HG02623 (cell line): ENCODE data around the gene STC2.

ENCODE experiments used
- ATAC-seq: cut with Tn5 transposase; IDR thresholded peaks from one replicate; pipeline ENCODE4 v1.9.1; 2021; ENCODE audit warnings: moderate library complexity; ENCODE audit not compliant: unreplicated experiment

Gene STC2

GRCh38 chr5:173268750-173269432, 59.3 kb downstream of the STC2 start:
- ATAC-seq, result no peak

- ATAC-seq, result no peak
Measured at GRCh38 chr5:173265433-173265832, 62.8 kb downstream of the STC2 start.
